NCI-H1694 (cell line): Measurements from ENCODE around the gene SCNN1A.

Experiments
- DNase-seq: peaks from one replicate; lab custom pipeline; 2025; lab: John Stamatoyannopoulos, UW

The SCNN1A gene

GRCh38 chr12:6384499-6385436 lies 9.4 kb upstream of the SCNN1A start:
- DNase-seq, result no peak

GRCh38 chr12:6383572-6384498 lies 8.5 kb upstream of the SCNN1A start, which contains the start of gene LTBR:
Gene LTBR, plus strand, starts transcription at chr12:6384162. Its CDS starts 197 bp downstream, at chr12:6384359.
- DNase-seq, result no peak

GRCh38 chr12:6382982-6383381 lies 7.6 kb upstream of the SCNN1A start:
- DNase-seq, result no peak

GRCh38 chr12:6382371-6382770 lies 7.0 kb upstream of the SCNN1A start:
- DNase-seq, result no peak

- no peak for DNase-seq
Measured at GRCh38 chr12:6380141-6381121, 5.1 kb upstream of the SCNN1A start.

- no peak for DNase-seq
Measured at GRCh38 chr12:6378709-6379472, 3.5 kb upstream of the SCNN1A start.

GRCh38 chr12:6377667-6377994 lies 2.3 kb upstream of the SCNN1A start:
- no peak for DNase-seq

- DNase-seq, result no peak
Measured at GRCh38 chr12:6376870-6377666, 1.7 kb upstream of the SCNN1A start.

- DNase-seq, result no peak
Measured at GRCh38 chr12:6376079-6376869, 911 bp upstream of the SCNN1A start.

- no peak for DNase-seq
Measured at GRCh38 chr12:6374786-6375160, 590 bp downstream of the SCNN1A start.

GRCh38 chr12:6374028-6374785 lies 1.2 kb downstream of the SCNN1A start:
- DNase-seq, result no peak

- no peak for DNase-seq
Measured at GRCh38 chr12:6373022-6373787, 2.2 kb downstream of the SCNN1A start.

- no peak for DNase-seq
Measured at GRCh38 chr12:6372403-6373003, 2.9 kb downstream of the SCNN1A start.

GRCh38 chr12:6370994-6371754 lies 4.2 kb downstream of the SCNN1A start:
- no peak for DNase-seq

GRCh38 chr12:6370576-6370935 lies 4.8 kb downstream of the SCNN1A start:
- no peak for DNase-seq

- DNase-seq, result no peak
Measured at GRCh38 chr12:6369916-6370575, 5.3 kb downstream of the SCNN1A start.
